GM21723 (cell line): Measurements from ENCODE around the gene NTNG1.
"Not testable (repeated sequence)": the region's sequence is repeated elsewhere in the genome, so short reads cannot be mapped to it uniquely, and the experiment has no call there.

Experiments used
- ATAC-seq: cut with Tn5 transposase; IDR thresholded peaks from one replicate; pipeline ENCODE4 v1.9.1; 2021; ENCODE audit warnings: mild to moderate bottlenecking, moderate library complexity; ENCODE audit not compliant: unreplicated experiment

The NTNG1 gene

DNA sequence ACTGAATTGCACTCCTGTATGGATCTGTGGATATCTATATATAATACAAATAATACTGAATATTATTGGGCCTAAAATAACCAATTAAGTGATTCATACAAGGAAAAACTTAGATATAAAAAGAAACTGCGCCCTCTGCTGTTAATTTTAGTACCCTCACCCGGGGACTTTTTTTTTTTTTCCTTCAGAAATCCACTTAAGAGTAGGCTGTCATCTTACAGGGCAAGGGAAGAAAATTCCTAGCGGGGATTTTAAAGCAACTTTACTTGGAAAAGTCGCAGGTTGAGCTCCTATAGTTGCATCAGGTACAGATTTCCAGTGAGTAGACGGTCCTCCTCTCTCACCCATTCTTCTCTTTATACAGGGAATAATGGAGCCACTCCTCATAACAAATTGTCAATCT lies 1.3 kb downstream of the NTNG1 start:
- peak; percentile 23 for ATAC-seq

DNA sequence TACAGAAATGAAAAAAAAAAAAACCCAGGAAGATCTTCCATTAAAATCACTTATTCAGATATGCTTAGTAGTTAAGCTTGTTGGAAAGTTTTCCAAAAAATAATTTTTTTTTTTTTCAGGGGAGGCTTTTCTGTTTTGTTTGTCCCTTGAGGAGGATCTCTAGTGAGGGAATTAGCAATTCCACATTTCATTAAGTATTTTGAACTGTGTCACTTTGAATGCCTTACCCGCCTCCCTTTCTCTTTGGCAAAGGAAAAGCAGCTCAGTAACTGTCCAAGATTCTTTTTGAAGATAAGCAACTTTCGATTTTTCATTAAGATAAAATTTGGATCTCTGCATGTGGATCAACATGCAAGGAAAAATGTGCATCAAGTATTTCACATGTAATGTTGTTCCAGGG lies 1.8 kb downstream of the NTNG1 start:
- no peak for ATAC-seq

DNA sequence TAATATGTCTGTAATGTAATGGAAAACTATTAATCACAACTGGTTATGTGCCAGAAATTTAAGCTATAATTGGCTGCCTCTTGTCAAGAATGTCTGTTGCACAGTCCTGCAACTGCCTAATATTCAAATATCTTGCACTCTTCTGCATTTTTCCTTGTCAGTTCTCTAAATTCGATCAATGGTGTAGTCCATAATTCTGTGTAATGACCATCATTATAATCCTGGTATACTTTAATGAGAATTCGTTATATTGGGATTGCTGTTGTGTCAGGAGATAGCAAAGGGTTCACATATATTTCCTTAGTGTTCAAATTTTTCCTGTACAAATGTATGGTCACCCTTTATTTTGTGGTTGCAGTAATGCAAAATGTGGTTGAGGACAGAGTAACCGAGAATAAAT lies 4.8 kb downstream of the NTNG1 start:
- ATAC-seq: no peak

DNA sequence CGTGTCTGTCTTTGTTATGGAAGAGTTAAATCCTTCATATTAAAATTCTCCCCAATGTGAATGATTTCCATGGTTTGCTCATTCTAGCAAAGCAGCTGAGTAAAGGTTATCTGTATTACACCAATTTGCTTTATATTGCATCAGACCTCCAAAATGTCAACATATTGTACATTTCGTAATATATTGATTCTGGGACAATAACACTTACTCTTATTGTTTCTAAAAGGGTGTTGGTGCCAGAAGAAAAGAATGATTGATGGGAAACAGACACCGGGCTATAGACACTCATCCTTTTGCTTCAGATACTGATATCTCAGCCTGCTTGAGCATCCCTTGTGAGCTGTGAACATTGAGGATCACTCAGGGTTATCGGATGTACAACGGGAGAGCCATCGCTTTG lies 7.0 kb downstream of the NTNG1 start:
- ATAC-seq: no peak

DNA sequence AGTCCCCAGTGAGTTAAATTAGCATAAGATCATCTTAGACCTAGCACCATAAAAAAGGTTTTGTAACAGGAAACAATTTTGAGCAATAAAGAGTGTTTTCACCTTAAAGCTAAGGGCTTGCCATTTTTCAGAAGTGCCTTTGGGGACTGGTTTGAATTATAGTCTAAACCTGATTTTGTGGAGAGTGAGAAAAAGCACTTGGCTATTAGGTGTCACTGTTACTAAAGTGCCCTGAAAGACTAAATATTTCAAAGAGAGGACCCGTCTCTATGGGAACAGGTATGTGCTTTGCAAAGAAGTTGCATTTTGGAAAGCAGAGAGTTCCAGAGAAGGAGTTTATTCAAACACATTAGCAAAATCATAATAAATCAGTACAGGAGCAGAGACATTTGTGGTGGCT lies 9.1 kb downstream of the NTNG1 start:
- ATAC-seq: no peak

DNA sequence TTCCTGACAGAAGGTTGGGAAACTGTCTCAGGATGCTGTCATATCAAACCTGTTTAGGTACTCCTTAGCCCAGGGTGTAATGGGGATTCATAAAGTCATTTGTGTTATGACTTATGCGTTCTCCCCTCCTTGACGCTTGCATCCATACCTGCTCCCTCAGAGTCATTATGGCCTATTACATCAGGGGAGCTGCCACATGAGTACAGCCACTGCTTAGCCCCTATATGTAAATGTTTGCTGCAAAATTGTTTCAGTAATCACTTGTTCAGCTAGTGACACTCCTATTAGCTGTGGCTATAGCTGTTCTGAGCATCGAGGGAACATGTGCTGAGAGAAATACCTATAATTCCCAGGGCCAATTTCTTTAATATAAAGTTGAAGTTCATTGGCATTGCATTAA lies 10.5 kb downstream of the NTNG1 start:
- ATAC-seq: no peak

DNA sequence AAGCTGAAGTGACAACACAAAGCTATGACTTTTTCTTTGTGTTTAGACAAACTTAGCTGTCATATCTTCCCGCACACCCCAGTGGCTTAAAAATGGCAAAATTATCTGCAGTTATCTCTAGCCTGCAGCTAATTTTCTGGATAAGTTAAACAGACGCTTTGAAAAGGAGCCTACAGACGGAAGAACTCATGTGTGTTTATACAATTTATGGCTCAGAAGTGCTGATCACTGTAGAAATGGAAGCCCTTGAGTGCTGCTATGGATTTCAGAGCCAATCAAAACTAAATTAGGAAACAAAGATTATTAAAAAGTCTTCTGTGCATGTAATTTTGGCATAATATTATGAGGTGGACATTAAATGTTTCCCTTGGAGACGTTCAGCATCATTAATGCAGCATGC lies 11.6 kb downstream of the NTNG1 start:
- ATAC-seq: no peak

DNA sequence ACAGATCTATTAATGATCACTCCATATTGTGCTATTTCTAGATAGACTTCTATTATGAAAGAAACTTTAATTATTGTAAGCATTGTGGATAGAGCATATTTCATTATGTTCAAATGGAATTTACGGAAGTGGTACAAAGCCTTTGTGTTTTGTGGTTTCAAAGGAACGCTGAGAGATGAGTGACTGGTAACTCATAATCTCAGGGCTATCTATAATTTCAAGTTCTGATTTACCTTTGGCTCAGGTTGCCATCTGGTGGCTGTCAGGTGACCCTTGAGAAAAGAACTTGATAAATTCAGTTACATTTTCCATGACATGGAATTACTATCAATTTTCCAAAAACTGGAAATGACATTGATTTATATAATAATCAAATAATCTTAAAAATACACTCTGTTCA lies 12.2 kb downstream of the NTNG1 start:
- no peak for ATAC-seq

DNA sequence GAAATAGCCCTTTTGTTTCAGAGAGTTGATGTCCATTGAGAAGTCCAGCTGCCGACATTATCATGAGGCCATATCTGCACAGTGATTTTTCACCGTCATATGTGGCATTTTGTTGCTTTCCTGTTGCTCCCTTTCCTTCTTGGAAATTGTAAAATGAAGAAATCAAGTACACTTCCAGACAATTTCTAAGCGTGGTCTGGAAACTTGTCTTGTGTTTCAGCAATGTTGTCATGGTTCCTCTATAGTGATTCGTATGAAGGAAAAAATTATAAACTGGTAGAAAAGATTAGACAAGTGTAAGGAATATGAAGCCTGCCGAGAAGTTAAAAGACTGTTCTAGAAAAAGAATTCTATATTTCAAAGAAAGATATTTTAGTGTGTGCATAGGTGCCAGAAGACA lies 17.7 kb downstream of the NTNG1 start:
- no peak for ATAC-seq

DNA sequence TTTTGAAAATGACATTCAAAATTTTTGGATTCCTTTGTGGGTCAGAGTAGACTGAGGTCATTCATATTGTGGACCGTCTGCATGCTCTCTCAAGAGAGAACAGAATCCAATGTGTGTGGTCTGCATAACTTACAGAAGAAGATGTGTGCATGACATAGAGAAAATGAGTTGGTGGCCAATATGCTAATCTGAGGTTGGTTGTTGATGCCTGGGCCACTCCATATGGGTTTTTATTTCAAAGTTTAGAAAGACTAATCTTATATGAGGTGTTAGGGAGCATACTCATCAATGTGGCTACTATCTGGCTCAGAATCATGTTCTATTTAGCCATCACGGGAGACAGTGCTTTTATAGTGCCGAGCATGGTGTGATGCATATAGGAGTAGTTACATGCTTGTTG lies 18.2 kb downstream of the NTNG1 start:
- no peak for ATAC-seq

DNA sequence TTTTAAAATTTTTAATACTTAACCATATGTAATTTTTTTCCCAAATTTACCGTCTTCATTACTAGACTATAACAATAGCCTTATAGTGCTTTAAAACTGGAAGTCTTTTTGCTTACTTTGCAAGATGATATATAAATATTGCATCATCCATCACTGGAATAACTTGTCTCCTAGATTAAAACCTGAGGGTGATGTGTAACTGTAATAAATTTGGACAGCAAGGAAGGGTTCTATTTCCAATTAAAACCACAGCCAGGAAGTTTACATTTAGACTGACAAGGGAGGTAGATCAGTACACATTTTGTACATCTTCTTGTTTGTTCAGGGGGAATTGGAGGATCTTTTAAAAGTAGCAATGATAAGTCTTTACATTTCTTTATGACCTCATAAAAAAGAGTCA lies 21.9 kb downstream of the NTNG1 start:
- ATAC-seq: no peak

DNA sequence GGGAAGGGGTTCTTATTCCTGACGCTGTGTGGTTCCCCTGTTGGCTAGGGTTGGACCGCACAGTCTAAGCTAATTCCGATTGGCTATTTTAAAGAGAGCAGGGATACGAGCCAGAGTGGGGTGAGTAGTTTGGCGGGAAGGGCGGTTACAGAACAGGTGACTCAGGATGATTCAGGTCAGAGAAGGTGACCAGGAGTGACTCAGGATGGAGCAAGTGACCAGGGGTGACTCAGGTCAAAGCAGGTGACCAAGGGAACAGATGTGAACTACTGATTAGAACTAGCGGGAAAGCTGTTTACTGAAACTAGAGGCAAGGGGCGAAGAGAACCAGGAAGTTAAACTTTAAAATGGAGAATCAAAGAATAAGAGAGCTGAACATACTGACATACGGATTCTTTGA lies 24.1 kb downstream of the NTNG1 start:
- ATAC-seq: not testable (repeated sequence)

DNA sequence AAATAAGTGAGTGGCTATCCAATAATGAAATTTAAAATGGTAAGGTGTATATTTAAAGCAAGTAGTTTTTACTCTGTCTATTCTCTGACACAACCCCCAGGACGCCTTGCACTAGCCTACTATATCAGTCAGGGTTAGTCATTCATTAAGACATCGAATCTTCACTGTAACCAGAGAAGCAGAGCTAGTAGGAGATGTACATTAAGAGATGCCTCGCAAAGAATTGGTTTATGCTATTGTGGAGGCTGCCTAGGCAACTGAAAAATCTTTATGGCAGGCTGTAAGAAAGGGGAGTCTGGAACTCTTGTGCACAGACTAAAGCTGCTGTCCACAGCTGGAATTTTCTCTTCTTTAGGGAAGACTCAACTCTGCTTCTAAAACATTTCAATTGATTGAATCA lies 28.8 kb downstream of the NTNG1 start:
- ATAC-seq: no peak

DNA sequence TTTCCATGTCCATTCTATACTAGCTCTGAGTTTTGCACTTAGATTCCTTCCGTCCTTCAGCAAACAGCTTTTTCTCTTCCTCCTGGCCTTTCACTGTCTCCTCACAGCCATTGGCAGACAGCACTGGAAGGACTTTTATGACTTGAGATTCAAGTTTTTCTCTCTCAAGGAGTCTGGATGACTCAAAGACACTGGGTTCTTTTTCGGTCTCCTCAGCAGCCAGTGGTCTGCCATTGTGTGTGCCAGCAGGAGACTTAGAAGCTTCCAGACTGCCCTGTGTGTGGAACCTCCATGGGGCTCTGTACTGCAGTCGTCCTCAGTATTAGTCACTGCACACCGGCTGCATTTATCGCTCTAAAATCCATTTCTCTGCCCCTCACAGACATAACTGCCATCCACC lies 30.5 kb downstream of the NTNG1 start:
- no peak for ATAC-seq

DNA sequence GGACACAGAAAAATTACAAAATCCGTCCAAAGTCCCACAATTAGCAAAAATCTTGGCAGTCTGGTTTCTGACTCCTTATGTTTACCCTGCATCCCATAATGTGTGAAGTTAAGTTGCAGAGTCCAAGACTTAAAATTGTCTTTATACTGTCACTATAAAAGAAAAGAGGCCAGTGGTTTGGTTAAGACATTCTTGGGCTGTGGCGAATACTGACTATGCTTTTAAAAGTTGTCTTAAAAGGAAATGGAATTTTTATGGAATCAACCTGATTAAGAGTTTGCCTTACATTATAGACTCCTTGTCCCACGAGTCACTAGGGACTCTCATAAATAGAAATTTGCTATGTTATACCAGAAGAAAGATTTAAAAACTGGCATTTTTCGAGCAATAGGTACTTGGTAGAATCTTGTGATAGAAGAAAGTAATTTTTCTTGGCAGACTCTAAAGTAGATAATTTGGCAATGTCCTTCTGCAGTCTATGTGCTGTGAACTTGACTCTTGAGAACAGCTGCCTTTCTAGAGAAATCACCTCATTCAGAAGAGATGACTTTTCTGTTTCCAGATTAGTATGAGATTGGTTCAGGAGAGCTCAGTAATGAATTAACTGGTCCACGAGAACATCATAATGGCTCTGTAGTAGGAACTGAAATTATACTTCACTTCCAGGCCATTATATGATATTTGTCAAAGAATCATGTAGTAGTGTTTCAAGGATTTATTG lies 31.8 kb downstream of the NTNG1 start:
- ATAC-seq: no peak

DNA sequence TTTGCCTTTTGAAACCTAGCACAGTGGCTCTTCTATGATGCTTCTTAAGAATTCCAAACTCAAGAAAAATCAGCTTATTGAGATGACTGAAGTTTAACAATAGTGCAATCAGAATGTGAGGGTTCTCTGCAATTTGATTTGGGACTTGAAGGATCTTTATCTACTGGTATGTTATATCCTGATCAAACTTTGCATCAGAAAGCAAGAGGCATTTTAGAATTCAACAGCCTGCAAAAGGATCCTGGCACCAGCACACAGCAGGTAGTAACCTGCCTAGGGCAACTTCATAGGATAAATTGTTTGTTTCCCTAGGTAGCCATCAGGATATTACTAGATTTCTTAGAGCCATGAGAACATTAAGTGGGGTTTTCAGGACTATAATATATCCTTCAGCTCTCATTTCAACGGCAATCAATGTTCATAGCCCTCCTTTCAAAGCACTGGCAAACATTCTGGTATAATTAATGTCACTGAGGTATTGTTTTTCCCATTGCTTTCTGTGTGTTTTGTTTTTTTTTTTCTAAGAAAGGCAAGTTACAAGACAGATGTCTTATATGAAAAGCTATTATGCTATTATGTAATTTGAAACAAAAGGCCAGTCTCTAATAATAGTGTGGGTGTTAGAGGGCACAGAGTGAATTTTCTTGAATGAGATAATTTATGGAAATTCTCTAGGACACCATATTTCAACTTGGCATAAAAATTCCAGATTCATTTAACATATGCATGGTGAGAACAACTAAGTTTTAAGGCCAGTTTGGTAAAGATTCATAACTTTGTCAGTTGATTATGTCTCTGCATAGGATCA lies 34.5 kb downstream of the NTNG1 start:
- ATAC-seq: no peak

DNA sequence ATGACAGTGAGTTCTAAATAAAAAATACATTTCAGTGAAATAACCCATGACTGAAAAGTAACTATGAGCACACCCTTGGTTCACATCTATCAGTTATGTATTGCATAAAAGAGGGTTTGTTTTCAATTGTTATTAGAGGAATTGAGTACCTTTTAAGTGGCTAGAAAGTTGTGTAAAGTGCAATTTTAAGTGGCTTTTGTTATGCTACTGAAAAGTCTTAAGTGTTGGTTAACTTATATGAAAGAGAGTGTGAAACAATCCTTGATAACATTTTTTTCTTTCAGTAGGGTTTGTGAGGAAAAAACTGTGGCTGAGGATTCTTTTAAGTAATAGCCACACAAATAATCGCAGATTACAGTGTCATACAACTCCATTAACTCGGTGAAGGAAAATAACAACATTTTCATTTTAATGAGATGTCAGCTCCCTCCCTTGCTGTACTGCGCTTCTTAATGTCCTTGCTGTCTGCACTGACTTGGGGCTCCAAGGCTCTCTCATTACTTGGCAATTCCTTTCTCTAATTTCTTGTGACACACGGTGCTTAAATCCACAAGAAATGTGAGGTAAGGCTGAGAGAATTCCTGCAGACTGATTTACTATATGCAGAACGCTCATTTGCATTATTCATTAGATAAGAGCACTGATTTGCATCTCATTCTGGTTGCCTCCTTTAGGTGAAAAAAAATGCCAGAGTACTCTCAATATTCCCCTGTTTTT lies 40.6 kb downstream of the NTNG1 start:
- ATAC-seq: no peak

DNA sequence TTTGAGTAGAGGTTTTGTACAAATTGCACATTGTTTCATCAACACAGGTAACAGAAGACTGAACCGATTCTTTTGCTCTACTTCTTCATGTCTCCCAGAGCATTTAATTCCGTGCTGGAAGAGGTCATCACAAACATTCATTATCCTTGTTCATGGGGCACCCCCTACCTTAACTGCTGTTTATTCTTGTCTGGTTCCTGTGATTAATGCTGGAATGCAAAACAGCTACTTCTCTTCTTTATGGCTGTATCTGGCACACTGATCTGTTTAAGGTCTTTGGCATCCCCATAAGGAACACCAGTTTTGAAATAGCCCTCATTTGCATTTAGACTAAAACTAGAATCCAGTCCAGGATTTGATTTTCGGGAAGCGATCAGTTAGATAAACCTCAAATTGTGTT lies 42.2 kb downstream of the NTNG1 start:
- no peak for ATAC-seq

DNA sequence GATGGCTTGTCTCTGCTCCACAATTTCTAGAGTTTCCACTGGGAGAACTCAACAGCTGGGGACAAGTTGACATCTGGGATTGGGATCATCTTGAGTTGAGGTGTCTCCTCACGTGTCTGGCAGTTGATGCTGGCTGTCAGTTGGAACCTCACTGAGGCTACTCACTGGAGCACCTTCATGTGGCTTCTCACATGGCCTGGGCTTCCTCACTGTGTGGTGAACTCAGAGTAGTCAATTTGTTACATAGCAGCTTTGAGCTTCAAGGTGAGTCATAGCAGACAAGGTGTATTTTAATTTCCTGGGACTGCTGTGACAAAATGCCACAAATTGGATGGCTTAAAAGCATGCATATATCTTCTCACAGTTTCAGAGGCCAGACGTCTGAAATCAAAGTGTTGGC lies 44.0 kb downstream of the NTNG1 start:
- no peak for ATAC-seq

DNA sequence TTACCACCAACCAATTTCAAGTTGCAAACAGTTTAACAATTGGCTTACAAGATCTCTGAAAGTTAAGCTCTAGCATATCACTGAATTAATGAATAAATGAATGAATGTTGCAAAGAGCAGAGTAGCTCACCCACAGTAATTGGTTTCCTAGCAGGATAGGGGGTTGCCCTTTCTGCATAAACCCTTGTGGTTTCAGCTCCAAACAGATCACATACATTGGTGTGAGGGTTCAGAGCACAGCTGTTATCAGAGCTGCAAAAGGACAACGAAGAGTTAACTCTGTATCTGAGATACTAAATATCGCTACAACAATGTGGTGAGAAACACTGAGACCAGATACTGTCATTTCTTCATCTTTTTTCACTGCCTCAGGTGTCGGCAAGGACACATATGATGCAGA lies 46.6 kb downstream of the NTNG1 start:
- ATAC-seq: no peak

DNA sequence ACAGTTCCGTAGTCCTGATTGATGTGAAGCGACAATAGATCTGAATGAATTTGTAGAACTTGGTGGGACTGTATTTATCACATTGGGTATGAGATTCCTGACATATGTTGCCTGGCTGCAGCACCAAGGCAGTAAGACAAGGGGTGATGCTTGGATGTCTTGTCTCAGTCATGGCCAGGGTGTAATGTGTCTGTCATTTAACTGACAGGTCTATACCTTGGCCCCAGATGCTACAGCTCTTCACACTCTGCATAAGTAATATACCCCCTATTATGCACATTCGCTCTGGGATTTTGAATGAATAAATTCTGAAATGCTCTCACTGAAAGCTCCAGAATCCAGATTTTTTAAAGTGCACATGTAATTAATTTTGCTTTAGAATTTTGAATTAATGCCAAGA lies 47.3 kb downstream of the NTNG1 start:
- no peak for ATAC-seq

DNA sequence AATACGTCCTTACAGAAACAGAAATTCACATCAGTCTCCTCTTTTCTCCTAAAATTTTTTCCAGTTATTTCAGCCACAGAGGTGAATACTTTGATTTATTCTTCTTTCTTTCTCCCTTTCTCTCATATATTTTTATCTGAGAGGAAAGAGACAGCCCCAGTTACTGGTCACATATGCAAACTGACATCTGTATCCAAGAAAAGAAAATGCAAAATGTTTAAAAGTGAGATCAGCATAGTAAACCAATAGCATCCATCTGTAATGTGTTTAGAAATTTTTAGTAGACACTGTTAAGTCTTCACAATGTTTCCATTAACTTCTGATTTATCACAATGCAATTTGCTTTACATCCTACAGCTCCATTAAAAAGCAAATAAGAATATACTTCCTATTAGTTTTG lies 53.5 kb downstream of the NTNG1 start:
- ATAC-seq: no peak
